Choroid plexus epithelial cell (primary cell): ENCODE measurements around the gene OR10K2.
"Not testable (repeated sequence)": the region's sequence is repeated elsewhere in the genome, so short reads cannot be mapped to it uniquely, and the experiment has no call there.

Experiments
- DNase-seq: peaks from one replicate; pipeline ENCODE4 v3.0.0-alpha.2; 2010; ENCODE audit warnings: low read depth
- H3K4me3 ChIP-seq: 2 replicates; pipeline ENCODE4 v1.5.1; 2011; ENCODE audit warnings: low read depth, mild to moderate bottlenecking, control low read depth, low read length, moderate library complexity
- TF ChIP-seq, protein P1 (sequence below): conservative IDR thresholded peaks from 2 replicates; pipeline ENCODE4 v1.5.1; 2011; ENCODE audit warnings: low read depth, mild to moderate bottlenecking, control low read depth, inconsistent platforms, low read length, moderate library complexity

The OR10K2 gene

DNA sequence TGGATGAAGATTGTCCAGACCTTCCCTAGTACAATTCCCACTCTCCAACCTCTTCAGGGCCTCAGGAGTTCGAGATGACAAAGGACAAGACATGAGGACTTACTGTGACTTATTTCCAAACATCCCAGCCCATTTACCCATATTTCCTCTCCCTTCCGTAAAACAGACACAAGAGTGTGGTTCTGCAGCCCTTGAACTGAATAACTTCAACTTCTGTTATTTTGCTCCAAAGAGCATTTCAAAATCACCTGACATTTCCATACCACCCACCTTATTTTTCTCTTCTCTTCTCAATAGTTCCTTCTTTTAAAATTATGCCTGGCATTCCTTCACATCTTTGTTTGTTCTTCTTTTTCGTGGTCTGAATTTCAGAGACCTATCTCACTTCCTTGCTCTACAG, 8.7 kb upstream of the OR10K2 start:
- DNase-seq, result no peak
- TF ChIP-seq, protein P1, sequence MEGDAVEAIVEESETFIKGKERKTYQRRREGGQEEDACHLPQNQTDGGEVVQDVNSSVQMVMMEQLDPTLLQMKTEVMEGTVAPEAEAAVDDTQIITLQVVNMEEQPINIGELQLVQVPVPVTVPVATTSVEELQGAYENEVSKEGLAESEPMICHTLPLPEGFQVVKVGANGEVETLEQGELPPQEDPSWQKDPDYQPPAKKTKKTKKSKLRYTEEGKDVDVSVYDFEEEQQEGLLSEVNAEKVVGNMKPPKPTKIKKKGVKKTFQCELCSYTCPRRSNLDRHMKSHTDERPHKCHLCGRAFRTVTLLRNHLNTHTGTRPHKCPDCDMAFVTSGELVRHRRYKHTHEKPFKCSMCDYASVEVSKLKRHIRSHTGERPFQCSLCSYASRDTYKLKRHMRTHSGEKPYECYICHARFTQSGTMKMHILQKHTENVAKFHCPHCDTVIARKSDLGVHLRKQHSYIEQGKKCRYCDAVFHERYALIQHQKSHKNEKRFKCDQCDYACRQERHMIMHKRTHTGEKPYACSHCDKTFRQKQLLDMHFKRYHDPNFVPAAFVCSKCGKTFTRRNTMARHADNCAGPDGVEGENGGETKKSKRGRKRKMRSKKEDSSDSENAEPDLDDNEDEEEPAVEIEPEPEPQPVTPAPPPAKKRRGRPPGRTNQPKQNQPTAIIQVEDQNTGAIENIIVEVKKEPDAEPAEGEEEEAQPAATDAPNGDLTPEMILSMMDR, result no peak
- no peak overlapping the region for H3K4me3 ChIP-seq

DNA sequence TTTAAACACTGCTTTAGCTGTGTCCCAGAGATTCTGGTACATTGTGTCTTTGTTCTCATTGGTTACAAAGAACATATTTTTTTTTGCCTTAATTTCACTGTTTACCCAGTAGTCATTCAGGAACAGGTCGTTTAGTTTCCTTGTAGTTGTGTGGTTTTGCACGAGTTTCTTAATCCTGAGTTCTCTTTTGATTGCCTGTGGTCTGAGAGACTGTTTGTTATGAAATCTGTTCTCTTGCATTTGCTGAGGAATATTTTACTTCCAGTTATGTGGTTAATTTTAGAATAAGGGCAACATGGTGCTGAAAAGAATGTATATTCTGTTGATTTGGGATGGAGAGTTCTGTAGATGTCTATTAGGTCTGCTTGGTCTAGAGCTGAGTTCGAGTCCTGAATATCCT, 4.1 kb upstream of the OR10K2 start:
- not testable (repeated sequence) for DNase-seq, H3K4me3 ChIP-seq

DNA sequence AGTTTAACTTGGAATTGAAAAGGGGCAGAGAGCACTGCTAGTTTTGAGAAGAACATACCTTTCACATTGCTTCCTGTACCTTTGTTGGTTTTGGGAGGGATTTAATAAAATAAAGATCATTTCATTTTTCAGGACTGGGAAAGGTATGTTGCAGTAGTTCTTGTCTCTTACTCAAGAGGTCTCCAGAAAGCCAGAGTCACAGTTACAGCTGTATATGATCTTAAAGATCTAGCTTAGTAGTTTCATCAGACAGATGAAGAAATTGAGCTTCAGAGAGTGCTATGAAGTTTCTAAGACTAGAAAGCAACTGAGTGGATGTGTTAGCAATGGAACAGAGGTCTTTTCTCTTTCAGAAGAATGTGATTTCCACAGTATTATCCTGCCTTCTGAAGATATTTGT, 1.0 kb downstream of the OR10K2 start:
- DNase-seq, result no peak
- TF ChIP-seq, protein P1, result no peak
- no peak overlapping the region for H3K4me3 ChIP-seq

DNA sequence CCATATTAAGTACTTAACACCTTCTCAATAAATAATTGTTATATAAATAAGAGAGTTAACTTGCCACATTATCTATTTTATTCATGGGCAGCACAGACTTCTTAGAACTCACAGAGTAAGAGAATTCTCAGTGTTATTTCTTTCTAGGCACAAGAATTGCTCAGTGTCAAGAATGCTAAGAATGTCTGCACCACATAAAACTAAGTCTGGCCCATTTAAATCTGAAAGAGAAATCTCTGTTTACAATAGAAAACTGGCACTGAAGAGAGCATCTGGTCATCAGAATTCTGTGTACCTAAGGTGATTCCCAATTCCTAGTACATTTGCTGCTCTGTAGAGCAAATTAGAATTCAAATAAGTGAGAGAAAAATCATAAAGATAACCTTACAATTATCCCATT, 3.8 kb downstream of the OR10K2 start:
- no peak overlapping the region for H3K4me3 ChIP-seq
- TF ChIP-seq, protein P1, result no peak
- DNase-seq, result no peak

DNA sequence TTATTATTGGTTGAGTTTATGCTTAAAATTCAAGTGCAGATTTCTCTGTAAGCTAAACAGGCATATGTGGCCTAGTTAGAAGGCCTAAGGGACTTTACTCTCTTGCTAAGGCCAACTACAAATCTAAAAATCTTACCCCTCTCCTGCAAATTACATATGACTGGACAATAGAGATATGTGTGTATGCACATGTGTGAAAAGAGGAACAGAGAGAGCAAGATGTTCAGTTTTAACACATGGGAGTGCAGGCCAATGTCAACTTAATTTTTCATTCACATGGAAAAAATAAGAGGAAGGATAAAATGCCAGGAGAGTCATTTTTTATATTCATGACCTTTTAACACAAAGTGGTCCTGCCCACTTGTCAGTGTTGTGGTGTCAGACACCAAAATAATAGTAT, 8.5 kb downstream of the OR10K2 start:
- H3K4me3 ChIP-seq, result no peak overlapping the region
- DNase-seq, result no peak
- TF ChIP-seq, protein P1, result no peak

DNA sequence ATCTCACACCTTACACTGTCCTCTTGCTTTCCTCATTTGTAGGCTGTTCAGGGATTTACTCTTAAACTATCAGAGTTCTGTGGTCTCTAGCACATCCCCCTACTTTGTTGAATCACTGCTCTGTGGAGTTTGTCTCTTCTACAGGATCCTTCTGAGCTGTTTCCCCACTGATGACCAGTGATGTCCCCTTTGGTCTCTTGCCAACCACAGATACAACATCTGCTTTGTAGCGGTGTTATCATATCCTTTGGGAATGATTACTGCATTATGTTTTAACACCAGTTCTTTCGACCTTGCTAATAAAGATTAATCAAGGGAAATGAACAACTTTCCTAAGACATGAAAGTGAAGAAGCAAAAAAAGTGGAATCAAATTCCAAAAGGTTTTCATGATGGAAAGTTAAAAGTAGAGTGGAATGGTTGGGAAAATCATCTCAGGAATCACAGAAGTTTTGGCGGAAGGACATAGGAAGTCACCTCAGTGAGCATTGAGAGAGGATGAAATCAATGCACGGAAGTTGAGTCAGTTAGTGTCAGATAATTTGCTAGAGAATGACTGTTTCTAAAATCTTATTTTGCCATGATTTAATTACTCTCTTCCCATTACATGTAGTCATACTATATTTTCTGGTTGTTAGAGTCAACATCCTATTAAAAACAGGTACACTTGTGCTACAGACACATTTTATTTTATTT, 11.2 kb downstream of the OR10K2 start:
- H3K4me3 ChIP-seq, result no peak overlapping the region
- TF ChIP-seq, protein P1, result no peak
- DNase-seq, result no peak

DNA sequence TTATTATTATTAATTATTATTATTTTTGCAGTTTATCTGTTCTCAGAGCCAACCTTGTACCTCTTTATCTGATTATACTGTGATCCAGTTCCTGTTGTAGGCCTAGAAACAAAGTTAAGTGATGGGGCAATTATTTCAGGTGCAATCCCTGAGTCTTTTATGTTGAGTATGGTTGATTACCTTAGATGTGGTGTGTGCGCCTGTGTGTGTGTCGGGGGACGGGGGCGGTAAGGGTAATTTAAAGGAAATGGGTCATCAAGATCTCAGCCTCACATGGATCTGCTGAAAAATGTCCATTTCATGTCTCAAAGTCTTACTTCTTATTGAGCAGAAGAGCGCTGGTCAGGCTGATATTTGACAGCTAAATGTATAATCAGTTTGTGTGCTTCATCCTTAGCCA, 18.9 kb downstream of the OR10K2 start:
- no peak overlapping the region for H3K4me3 ChIP-seq
- DNase-seq, result no peak
- TF ChIP-seq, protein P1, result no peak
